ENCODE results near the gene CPT2.

CPT2 gene

DNA sequence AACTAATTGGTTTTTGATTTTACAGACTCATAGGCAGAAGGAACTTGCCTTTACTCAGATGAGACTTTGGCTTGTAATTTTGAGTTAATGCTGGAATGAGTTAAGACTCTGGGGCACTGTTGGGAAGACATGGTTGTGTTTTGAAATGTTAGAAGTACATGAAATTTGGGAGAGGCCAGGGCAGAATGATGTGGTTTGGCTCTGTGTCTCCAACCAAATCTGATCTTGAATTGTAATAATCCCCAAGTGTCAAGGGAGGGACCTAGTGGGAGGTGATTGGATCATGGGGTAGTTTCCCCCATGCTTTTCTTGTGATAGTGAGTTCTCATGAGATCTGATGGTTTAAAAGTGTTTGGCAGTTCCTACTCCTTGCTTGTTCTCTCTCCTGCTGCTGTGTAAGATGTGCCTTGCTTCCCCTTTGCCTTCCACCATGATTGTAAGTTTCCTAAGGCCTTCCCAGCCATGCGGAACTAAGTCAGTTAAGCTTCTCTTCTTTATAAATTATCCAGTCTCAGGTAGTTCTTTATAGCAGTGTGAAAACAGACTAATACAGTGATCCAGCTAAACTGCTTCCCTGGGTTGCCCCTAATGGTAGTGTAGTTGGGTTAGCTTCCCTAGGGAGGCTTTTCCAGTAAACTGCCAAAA, 10.2 kb downstream of the CPT2 start:
- TF ChIP-seq PAX5 (IDR thresholded peaks at IDR 0.05; ENCODE audit: insufficient read depth, low read length, severe bottlenecking) (no peak), SPI1 (IDR thresholded peaks at IDR 0.05; ENCODE audit: low read depth, low read length) (no peak)
- FAIRE-seq (no peak), DNase-seq (ENCODE audit: insufficient read length, low spot score) (no peak)

DNA sequence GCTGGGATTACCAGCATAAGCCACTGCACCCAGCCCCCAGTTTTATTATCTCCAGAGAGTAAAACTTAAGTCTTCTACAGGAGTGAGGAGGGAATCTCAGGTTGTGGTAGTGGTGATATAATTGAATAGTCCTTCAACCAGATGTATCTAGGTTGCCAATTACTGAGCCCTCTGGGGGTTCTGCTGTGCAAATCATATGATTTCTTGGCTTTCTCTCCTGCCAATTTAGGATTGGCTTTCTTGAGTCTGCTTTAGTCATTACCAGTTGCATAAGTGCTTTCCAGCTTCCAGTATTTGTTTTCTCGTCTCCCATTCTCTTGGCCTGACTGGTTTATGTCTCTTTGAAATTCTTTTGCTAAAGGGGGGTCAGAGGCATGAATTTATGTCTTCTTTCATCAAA, 11.1 kb downstream of the CPT2 start:
- TF ChIP-seq POU2F2 (IDR thresholded peaks at IDR 0.05; ENCODE audit: low read depth, low read length), result no peak
- TF ChIP-seq PAX5 (IDR thresholded peaks at IDR 0.05; ENCODE audit: insufficient read depth, low read length, severe bottlenecking), result no peak
- no peak for TF ChIP-seq POLR2A (IDR thresholded peaks at IDR 0.05; ENCODE audit: low read depth, low read length)
- no peak for TF ChIP-seq POLR2AphosphoS5 (IDR thresholded peaks at IDR 0.05; ENCODE audit: low read depth, low read length)
- TF ChIP-seq SPI1 (IDR thresholded peaks at IDR 0.05; ENCODE audit: low read depth, low read length), result no peak
- TF ChIP-seq TAF1 (IDR thresholded peaks at IDR 0.05; ENCODE audit: low read depth, low read length), result no peak
- no peak for FAIRE-seq
- DNase-seq (ENCODE audit: insufficient read length, low spot score), result no peak

DNA sequence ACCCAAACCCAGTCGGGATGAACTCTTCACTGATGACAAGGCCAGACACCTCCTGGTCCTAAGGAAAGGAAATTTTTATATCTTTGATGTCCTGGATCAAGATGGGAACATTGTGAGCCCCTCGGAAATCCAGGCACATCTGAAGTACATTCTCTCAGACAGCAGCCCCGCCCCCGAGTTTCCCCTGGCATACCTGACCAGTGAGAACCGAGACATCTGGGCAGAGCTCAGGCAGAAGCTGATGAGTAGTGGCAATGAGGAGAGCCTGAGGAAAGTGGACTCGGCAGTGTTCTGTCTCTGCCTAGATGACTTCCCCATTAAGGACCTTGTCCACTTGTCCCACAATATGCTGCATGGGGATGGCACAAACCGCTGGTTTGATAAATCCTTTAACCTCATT, 13.7 kb downstream of the CPT2 start:
- FAIRE-seq (no peak), DNase-seq (ENCODE audit: insufficient read length, low spot score) (no peak)
- TF ChIP-seq POU2F2 (IDR thresholded peaks at IDR 0.05; ENCODE audit: low read depth, low read length) (no peak), PAX5 (IDR thresholded peaks at IDR 0.05; ENCODE audit: insufficient read depth, low read length, severe bottlenecking) (no peak), TAF1 (IDR thresholded peaks at IDR 0.05; ENCODE audit: low read depth, low read length) (no peak), POLR2A (IDR thresholded peaks at IDR 0.05; ENCODE audit: low read depth, low read length) (no peak), POLR2AphosphoS5 (IDR thresholded peaks at IDR 0.05; ENCODE audit: low read depth, low read length) (no peak), SPI1 (IDR thresholded peaks at IDR 0.05; ENCODE audit: low read depth, low read length) (no peak)

GRCh38 chr1:53210954-53211353, 14.3 kb downstream of the CPT2 start:
- TF ChIP-seq TAF1 (IDR thresholded peaks at IDR 0.05; ENCODE audit: low read depth, low read length) (no peak), POLR2AphosphoS5 (IDR thresholded peaks at IDR 0.05; ENCODE audit: low read depth, low read length) (no peak)
- no peak for FAIRE-seq
- DNase-seq (ENCODE audit: insufficient read length, low spot score), result no peak

DNA sequence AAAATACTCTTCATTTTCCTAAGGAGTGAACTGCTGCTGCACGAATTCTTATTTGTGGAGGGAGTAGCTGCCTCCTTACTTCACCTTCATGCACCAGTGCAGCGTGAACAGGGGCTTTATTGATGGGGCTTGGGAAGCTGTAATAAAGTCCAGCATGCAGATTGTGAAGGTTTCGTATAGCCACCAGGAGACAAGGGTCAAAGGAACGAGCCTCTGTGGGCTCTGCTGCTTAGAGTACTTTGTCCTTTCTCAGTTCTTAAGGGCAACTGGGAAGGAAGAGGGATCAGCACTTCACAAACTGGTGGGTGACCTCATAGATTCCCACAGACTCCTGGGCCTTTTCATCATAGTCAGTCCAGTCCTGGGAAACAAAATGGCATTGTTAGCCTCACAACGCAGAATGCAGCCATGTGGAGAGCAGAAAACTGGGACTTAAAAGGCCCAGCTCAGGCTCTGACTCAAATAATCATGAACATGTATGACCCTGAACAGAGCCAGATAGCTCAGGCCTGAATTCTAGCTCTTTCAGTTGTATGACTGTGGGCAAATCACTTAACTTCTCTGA, 17.8 kb downstream of the CPT2 start:
- TF ChIP-seq POU2F2 (IDR thresholded peaks at IDR 0.05; ENCODE audit: low read depth, low read length) (no peak), SPI1 (IDR thresholded peaks at IDR 0.05; ENCODE audit: low read depth, low read length) (no peak), TAF1 (IDR thresholded peaks at IDR 0.05; ENCODE audit: low read depth, low read length) (no peak), PAX5 (IDR thresholded peaks at IDR 0.05; ENCODE audit: insufficient read depth, low read length, severe bottlenecking) (no peak), POLR2A (IDR thresholded peaks at IDR 0.05; ENCODE audit: low read depth, low read length) (no peak), POLR2AphosphoS5 (IDR thresholded peaks at IDR 0.05; ENCODE audit: low read depth, low read length) (no peak)
- no peak for FAIRE-seq
- no peak for DNase-seq (ENCODE audit: insufficient read length, low spot score)

DNA sequence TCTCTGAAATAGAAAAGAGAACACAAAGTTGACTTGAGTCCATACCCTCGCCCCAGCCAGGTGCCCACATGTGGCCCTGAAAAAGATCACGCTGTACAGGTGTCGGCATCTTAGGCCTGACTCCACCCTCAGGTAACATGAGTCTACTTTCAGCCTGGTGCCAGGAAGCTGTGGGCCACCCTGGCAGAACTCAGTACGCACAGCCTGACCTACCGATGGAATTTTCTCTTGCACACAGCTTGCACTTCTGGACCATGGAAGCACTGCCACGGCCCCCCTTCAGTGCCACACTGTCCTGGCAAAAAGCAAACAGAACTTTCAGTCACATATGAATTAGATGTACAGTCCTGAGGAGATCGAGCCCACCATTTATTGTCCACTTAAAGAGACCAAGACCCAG, 21.6 kb downstream of the CPT2 start:
- FAIRE-seq, result no peak
- TF ChIP-seq POLR2A (IDR thresholded peaks at IDR 0.05; ENCODE audit: low read depth, low read length), result no peak
- no peak for DNase-seq (ENCODE audit: insufficient read length, low spot score)

GRCh38 chr1:53219711-53220110, 23.1 kb downstream of the CPT2 start:
- no peak for DNase-seq (ENCODE audit: insufficient read length, low spot score)
- TF ChIP-seq SPI1 (IDR thresholded peaks at IDR 0.05; ENCODE audit: low read depth, low read length), result no peak
- FAIRE-seq, result no peak

DNA sequence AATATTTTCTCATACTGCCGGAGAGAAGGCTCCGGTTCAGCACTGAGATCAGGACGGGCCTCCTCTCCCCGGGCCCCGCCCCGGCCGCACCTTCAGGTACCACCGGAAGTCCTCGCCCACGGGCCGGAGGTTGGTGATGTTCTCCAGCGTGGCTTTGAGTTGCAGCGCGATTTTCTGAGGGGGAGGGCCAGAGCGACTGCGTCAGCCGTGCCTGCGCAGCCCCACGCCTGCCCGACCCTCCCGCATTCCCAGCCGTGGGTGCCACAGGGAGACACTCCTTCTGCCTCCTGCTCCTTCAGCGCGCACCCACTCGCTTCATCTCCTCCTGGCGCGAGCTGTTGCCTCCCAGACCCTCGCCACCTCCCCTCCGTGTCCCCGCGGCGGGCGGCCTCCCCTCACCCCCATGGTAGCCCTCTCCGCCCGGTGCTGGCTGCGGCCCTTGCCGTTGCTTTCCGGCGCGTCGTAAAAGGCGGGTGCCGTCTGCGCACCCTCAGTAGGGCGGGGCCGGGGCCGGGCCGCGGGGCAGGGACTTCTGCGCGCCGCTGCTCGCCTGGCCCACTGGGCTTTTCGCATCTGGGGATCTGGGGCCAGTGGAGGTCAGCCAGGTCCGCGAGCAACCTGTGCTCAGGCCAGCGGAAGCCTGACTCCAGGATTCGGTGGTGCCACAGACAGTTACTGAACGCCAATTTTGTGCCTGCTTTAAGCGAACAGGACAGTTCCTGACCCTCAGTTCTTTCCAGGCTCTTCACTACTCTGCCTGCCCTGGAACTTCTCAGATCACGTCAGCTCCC, 23.7 kb downstream of the CPT2 start, which contains the start of gene CZIB:
TSS of gene CZIB (minus strand) at position 464 of the 791 bp plus-strand sequence. CDS start at position 405, 59 bp downstream.
- DNase-seq (ENCODE audit: insufficient read length, low spot score), result peak; percentile 90
- TF ChIP-seq TAF1 (IDR thresholded peaks at IDR 0.05; ENCODE audit: low read depth, low read length) (peak; percentile 59; the same call in 1 of the 2 replicates), POU2F2 (IDR thresholded peaks at IDR 0.05; ENCODE audit: low read depth, low read length) (no peak), SPI1 (IDR thresholded peaks at IDR 0.05; ENCODE audit: low read depth, low read length) (no peak), POLR2A (IDR thresholded peaks at IDR 0.05; ENCODE audit: low read depth, low read length) (peak; percentile 98), PAX5 (IDR thresholded peaks at IDR 0.05; ENCODE audit: insufficient read depth, low read length, severe bottlenecking) (no peak), POLR2AphosphoS5 (IDR thresholded peaks at IDR 0.05; ENCODE audit: low read depth, low read length) (peak; percentile 98)
- FAIRE-seq, result peak; percentile 98

- FAIRE-seq, result no peak
- TF ChIP-seq POLR2AphosphoS5 (IDR thresholded peaks at IDR 0.05; ENCODE audit: low read depth, low read length) (no peak), POLR2A (IDR thresholded peaks at IDR 0.05; ENCODE audit: low read depth, low read length) (no peak), POU2F2 (IDR thresholded peaks at IDR 0.05; ENCODE audit: low read depth, low read length) (no peak), PAX5 (IDR thresholded peaks at IDR 0.05; ENCODE audit: insufficient read depth, low read length, severe bottlenecking) (no peak)
- DNase-seq (ENCODE audit: insufficient read length, low spot score), result no peak
Observed at GRCh38 chr1:53220962-53221286, 24.3 kb downstream of the CPT2 start.

DNA sequence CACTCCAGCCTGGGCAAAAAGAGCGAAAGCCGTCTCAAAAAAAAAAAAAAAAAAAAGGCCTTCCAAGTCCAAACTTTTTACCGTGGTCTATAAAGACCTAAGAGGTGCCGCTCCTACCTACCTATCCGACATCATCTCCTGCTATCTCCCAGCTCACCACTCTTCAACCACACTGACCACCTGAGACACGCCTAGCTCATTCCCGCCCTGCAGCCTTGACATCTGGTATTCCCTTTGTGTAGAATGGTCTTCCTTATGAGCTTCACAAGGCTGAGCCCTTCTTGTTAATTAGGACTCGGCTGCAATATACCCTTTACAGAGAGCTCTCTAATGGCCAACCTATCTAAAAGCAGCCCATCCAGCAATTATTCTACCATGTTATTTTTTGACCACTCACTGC, 41.0 kb downstream of the CPT2 start:
- FAIRE-seq, result no peak
- TF ChIP-seq POLR2A (IDR thresholded peaks at IDR 0.05; ENCODE audit: low read depth, low read length), result no peak
- no peak for TF ChIP-seq POLR2AphosphoS5 (IDR thresholded peaks at IDR 0.05; ENCODE audit: low read depth, low read length)
- TF ChIP-seq POU2F2 (IDR thresholded peaks at IDR 0.05; ENCODE audit: low read depth, low read length), result no peak
- no peak for TF ChIP-seq PAX5 (IDR thresholded peaks at IDR 0.05; ENCODE audit: insufficient read depth, low read length, severe bottlenecking)
- TF ChIP-seq SPI1 (IDR thresholded peaks at IDR 0.05; ENCODE audit: low read depth, low read length), result no peak
- no peak for TF ChIP-seq TAF1 (IDR thresholded peaks at IDR 0.05; ENCODE audit: low read depth, low read length)
- DNase-seq (ENCODE audit: insufficient read length, low spot score), result no peak

Measured in GM12891 (cell line).